Loucy (cell line): Measurements from ENCODE around the gene CACNA1H.

ENCODE experiments used
- EZH2phosphoT487 ChIP-seq: fragments of 200-600 bp; IDR thresholded peaks from 2 replicates; pipeline ENCODE4 v1.6.1; 2018; ENCODE audit warnings: antibody characterized with exemption, mild to moderate bottlenecking, moderate library complexity, borderline replicate concordance
- TF ChIP-seq, protein P1 (sequence below): fragments of 200-600 bp; sonication (generic); conservative IDR thresholded peaks from 2 replicates; pipeline ENCODE4 v1.5.1; 2014; ENCODE audit warnings: mild to moderate bottlenecking, antibody characterized with exemption, low read length

DNA sequence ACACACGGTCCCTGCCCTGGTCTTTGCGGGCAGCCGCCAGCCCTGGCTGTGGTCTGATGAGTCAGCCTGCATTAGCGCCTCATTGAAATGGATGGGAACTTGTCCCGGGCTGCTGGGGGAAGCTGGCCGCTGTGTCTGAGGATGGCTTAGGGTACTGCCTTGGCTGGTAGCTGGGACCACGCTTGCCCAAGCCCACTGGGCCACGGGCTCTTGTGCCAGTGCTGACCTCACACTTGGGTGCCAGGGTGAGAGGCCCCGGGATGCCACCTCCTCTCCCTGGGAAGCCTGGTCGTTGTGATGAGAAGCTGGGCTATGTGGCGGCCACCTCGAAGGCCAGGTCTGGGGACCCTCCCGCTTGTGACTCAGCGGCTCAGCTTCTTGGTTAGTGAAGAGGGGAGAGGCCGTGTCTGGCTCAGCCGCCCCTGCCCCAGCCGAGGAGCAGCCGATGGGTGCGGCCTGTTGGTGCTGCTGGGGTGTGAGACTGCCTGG is 10.7 kb downstream of the CACNA1H start:
- TF ChIP-seq, protein P1, sequence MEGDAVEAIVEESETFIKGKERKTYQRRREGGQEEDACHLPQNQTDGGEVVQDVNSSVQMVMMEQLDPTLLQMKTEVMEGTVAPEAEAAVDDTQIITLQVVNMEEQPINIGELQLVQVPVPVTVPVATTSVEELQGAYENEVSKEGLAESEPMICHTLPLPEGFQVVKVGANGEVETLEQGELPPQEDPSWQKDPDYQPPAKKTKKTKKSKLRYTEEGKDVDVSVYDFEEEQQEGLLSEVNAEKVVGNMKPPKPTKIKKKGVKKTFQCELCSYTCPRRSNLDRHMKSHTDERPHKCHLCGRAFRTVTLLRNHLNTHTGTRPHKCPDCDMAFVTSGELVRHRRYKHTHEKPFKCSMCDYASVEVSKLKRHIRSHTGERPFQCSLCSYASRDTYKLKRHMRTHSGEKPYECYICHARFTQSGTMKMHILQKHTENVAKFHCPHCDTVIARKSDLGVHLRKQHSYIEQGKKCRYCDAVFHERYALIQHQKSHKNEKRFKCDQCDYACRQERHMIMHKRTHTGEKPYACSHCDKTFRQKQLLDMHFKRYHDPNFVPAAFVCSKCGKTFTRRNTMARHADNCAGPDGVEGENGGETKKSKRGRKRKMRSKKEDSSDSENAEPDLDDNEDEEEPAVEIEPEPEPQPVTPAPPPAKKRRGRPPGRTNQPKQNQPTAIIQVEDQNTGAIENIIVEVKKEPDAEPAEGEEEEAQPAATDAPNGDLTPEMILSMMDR = no peak
- TF ChIP-seq EZH2phosphoT487 = no peak
